NCI-H187 treated with DMSO at 0.1 percent for 48 hours (cell line): Measurements from ENCODE around the gene NSD1.

Experiments used
- DNase-seq: peaks from one replicate; lab custom pipeline; 2025; lab: John Stamatoyannopoulos, UW

The NSD1 gene, protein sequence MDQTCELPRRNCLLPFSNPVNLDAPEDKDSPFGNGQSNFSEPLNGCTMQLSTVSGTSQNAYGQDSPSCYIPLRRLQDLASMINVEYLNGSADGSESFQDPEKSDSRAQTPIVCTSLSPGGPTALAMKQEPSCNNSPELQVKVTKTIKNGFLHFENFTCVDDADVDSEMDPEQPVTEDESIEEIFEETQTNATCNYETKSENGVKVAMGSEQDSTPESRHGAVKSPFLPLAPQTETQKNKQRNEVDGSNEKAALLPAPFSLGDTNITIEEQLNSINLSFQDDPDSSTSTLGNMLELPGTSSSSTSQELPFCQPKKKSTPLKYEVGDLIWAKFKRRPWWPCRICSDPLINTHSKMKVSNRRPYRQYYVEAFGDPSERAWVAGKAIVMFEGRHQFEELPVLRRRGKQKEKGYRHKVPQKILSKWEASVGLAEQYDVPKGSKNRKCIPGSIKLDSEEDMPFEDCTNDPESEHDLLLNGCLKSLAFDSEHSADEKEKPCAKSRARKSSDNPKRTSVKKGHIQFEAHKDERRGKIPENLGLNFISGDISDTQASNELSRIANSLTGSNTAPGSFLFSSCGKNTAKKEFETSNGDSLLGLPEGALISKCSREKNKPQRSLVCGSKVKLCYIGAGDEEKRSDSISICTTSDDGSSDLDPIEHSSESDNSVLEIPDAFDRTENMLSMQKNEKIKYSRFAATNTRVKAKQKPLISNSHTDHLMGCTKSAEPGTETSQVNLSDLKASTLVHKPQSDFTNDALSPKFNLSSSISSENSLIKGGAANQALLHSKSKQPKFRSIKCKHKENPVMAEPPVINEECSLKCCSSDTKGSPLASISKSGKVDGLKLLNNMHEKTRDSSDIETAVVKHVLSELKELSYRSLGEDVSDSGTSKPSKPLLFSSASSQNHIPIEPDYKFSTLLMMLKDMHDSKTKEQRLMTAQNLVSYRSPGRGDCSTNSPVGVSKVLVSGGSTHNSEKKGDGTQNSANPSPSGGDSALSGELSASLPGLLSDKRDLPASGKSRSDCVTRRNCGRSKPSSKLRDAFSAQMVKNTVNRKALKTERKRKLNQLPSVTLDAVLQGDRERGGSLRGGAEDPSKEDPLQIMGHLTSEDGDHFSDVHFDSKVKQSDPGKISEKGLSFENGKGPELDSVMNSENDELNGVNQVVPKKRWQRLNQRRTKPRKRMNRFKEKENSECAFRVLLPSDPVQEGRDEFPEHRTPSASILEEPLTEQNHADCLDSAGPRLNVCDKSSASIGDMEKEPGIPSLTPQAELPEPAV (N-terminal part only)

DNA sequence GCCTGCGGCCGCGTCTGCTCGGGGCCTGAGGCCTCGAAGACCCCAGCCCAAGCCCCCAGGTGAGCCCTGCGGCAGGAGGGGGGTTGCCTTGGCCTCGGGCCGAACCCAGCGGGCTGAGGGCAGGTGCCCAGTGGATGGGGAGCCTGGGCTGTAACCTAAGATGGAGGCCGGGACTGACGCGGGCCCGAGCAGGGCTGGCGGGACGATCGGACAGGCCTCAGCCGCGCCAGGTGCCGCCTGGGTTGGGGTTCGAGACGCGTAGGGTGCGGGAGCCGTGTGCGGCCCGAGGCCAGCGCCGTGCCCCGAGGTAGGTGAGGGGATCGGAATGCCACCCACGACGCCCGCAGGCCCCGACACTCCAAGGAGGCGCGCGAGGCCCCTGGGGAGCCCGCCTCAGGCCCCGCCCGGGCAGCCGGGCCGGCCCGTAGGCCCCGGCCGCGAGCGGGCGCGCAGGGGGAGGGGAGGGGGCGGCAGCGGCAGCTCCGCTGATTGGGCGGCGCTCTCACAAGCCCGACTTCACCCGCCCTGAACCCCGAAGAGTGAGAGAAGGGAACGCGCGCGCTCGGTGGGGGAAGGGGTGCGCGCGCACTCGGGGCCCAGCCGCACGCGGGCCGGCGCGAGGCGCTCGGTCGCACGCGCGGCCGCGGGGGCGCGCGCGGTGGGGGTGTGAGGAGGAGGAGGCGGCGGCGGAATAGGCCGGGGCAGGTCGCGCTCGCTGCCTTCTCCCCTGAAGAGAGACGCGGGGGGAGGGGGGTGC is at the start of gene NSD1:
TSS of gene NSD1 (plus strand) at position 678 of the 757 bp plus-strand sequence. CDS start 1,331 bp downstream, outside the sequence.
- no peak for DNase-seq

DNA sequence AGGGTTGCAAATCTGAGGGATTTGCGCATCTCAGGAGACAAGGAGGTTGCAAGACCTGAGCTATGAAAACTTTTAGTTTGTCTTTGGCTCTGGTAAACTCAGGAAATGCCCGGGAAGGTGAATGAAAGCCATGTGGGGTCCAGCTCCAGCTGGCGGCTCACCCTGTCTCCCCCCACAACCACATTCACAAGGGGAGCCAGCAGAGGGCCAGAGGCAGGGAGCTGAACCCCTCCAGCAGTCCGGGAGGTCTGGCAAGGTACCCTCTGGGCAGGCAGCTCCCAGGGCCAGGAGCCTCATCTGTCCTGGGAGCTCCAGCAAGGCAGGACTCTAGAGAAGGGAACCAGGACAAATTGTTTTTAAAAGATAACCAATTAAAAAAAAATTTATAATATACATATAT is 49.4 kb upstream of the NSD1 start:
- no peak for DNase-seq

DNA sequence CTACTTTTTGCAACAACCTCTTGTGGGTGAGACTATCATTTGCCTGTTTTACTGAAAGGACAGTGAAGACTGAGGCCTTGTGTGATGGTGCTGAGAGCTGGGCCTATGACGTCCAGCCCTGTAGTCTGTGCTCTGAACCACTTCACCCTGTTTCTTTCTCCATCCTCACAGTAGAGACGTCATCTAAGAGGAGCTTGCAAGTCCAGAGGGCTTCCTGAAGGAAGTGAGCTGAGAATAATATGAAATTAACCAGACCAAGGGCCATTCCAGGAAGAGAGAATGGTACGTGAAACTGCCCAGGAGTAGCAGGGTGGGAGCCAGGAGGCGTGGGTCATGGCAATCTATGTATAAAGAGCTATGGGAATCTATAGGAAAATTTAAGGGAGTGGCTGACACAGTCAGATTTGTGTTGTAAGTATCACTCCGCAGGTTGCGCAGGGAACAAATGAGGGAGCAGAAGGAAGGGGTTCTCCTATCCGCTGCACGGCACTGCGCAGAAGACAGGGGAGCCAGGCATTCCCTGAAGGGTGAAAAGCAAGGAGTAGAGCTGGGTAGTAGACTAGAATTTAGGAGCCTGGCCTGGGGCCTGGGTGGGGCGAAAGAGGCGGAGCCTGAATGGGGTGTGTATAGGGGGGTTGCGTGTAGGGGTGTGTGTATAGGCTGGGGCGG is 47.5 kb upstream of the NSD1 start:
- DNase-seq, result no peak

DNA sequence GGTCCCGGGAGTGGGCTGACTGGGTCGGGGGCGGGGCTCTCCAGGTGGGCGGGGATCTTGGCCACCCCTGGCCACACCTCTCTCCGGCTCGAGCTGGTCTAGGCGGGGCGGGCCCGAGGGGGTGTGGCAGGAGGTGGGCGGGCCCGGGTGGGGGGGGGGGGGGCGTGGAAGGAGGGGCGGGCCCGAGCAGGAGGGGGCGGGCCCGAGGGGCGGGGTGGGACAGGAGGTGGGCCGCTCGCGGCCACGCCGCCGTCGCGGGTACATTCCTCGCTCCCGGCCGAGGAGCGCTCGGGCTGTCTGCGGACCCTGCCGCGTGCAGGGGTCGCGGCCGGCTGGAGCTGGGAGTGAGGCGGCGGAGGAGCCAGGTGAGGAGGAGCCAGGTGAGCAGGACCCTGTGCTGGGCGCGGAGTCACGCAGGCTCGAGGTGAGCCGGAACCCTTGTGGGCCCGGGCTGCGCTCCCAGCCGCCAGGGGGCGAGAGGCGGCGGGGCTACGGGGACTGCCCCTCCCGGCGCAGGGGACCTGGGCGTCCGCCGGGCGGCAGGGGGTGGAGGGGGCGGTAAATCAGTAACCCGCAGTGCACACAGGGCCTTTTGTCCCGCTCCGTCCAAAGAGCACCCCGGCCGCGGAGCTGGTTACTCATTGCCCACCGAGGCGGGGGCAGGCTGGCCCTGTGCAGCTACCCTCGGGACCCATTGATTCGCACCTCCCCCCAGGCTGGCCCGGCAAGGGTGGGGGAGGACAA is 46.7 kb upstream of the NSD1 start, which contains the start of gene FGFR4:
TSS of gene FGFR4 (plus strand) at position 262 of the 744 bp plus-strand sequence. CDS start 2,688 bp downstream, outside the sequence.
- no peak for DNase-seq

DNA sequence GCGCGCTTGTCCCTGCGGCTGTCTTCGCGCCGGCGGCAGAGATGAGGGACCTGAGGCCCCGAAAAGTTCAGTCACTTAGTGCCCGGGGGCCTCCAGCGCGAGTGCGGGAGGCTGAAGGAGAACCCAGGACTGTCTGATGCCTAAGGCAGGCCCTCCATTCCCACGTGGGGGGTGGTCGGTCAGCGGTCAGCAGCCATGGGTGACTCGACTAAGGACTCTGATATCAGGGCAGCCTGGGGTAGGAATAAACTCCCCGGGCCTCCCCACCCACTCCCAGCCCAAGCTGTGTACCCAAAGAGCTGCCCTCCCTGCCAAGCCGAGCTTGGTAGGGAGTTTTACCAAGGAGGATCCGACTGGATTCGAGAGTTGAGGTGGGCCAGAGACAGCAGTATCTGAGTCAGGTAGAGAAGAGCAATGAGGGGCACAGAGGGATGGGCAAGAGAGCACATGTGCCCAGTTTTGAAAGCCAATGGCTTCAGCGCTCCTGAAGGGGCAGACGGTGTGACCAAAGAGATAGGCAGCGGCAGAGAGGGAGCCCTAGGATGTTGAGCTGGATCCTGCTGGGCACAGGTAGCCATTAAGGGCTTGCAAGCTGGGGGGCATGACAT is 46.1 kb upstream of the NSD1 start:
- DNase-seq, result no peak

DNA sequence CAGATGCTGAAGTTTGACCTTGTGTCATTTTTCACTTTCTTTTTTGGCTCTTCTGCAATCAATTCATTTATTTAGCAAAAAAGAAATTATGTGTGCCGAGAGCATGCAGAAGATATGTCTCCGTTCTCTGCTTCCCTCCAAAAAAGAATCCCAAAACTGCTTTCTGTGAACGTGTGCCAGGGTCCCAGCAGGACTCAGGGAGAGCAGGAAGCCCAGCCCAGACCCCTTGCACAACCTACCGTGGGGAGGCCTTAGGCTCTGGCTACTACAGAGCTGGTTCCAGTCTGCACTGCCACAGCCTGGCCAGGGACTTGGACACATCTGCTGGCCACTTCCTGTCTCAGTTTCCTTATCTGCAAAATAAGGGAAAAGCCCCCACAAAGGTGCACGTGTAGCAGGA is 44.4 kb upstream of the NSD1 start:
- no peak for DNase-seq

DNA sequence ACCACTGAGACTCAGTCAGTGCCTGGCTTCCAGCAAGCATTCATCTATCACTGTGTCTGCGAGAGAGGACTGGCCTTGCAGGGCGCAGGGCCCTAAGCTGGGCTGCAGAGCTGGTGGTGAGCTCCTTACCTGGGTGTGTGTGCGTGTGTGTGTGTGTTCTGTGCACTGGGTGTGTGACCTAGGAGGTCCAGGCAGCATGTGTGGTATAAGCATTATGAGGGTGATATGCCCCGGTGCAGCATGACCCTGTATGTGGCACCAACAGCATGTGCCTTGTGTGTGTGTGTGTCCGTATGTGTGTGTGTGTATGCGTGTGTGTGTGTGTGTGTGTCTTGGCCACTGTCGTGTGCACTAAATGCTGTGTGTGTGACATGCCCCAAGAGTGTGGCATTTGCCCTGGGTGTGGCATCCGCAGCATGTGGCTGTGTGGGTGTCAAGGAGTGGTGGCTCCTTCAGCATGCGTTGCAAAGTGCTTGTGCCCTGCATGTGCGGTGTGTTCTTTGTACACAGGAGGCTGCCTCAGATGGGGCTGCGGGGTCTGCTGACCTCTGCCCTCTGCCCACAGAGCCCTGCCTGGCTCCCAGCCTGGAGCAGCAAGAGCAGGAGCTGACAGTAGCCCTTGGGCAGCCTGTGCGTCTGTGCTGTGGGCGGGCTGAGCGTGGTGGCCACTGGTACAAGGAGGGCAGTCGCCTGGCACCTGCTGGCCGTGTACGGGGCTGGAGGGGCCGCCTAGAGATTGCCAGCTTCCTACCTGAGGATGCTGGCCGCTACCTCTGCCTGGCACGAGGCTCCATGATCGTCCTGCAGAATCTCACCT is 43.5 kb upstream of the NSD1 start:
- no peak for DNase-seq

DNA sequence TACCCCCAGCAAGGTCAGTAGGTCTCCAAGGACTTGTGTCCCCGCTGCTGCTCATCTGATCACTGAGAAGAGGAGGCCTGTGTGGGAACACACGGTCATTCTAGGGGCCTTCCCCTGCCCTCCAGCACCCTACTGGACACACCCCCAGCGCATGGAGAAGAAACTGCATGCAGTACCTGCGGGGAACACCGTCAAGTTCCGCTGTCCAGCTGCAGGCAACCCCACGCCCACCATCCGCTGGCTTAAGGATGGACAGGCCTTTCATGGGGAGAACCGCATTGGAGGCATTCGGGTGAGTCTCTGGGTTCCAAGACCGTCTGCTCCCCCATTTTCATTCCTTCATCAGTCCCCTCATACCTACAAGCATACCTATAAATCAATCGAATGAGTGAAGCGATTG is 42.8 kb upstream of the NSD1 start:
- DNase-seq, result no peak

DNA sequence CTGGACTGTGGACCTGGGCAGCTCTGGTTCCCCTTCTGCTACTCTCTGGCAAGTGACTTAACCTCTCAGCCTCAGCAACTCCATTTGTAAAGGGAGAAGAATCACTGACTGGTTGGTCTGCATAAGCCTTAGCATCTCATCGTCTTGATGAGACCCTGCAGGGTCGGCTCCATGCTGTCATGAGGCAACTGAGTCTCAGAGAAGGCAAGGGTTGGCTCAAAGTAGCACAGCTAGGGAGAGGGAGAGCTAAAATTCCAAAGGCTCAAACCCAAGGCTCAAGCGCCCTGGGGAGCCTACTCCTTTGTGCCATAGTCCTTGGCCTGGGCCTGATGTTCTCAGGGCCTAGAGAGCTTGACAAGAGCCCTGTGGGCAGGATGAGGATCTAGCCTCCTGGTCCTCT is 42.3 kb upstream of the NSD1 start:
- no peak for DNase-seq

DNA sequence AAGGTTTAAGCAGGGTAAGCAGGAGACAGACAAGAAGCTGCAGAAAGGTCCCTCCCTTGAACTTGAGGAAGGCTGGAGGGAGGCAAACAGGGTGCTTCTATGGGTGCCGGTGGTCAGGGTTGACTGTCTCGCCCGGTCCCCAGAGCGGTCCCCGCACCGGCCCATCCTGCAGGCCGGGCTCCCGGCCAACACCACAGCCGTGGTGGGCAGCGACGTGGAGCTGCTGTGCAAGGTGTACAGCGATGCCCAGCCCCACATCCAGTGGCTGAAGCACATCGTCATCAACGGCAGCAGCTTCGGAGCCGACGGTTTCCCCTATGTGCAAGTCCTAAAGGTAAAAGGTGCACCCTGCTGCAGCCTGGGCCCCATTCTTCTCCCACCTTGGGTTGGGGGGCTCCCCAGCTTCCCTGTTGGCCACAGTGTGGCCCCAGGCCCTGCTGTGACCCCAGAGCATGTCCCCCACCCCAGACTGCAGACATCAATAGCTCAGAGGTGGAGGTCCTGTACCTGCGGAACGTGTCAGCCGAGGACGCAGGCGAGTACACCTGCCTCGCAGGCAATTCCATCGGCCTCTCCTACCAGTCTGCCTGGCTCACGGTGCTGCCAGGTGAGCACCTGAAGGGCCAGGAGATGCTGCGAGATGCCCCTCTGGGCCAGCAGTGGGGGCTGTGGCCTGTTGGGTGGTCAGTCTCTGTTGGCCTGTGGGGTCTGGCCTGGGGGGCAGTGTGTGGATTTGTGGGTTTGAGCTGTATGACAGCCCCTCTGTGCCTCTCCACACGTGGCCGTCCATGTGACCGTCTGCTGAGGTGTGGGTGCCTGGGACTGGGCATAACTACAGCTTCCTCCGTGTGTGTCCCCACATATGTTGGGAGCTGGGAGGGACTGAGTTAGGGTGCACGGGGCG is 41.1 kb upstream of the NSD1 start:
- no peak for DNase-seq

DNA sequence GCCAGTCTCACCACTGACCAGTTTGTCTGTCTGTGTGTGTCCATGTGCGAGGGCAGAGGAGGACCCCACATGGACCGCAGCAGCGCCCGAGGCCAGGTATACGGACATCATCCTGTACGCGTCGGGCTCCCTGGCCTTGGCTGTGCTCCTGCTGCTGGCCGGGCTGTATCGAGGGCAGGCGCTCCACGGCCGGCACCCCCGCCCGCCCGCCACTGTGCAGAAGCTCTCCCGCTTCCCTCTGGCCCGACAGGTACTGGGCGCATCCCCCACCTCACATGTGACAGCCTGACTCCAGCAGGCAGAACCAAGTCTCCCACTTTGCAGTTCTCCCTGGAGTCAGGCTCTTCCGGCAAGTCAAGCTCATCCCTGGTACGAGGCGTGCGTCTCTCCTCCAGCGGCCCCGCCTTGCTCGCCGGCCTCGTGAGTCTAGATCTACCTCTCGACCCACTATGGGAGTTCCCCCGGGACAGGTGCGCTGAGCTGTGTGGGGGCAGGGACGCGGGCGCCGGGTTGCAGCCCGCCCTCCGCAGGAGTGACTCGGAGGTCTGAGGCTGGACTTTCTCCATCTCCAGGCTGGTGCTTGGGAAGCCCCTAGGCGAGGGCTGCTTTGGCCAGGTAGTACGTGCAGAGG is 40.4 kb upstream of the NSD1 start:
- DNase-seq, result no peak

DNA sequence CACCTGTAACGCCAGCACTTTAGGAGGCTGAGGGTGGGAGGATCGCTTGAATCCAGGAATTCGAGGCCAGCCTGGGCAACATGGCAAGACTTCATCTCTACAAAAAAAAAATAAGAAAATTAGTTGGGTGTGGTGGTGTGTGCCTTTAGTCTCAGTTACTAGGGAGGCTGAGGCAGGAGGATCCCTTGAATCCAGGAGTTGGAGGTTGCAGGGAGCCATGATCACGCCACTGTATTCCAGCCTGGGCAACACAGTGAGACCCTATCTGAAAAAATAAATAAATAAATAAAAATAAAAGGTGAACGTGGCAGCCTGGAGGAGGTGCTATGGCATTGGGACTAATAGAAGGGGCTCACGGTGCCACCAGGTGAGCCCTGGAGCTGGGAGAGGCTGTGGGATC is 39.8 kb upstream of the NSD1 start:
- DNase-seq, result no peak

DNA sequence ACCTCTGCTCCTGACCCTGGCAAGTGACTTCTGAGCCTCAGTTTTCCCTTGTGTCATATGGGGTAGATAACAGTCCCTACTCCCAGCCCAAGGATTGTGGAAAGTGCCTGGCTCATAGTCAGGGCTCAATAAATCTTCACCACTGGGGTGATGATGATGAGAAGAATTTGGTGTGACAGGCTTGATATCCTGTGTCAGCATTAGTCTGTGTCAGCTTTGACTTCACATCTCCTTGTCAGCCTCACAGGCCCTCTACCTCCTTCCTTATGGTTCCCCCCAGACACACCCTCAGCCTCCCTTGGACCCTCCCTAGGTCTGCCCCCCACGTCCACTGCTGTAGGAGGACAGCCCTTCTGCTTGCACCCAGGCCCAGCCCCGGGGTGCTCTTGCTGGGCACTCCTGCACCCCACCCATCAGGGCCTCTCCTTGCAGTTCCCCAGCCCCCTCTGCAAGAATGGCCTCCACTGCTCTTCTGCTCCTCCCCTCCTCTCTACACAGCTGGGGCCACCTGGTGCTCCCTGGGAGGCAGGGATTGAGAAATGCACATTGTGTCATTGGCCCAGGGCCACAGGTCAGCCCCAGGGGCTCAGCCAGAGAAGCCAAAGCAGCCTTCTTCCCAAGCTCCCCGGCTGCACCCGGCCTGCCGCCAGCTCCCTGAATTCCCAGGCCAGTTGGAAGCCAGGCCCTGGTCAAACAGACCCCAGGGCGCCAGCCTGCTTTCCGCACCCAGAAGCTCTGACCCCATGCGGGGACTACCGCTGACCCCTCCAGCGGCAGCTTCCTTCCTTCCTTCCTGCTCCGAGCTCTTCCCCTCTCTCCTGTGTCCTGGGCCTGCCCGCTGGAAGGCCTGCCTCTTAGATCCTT is 39.1 kb upstream of the NSD1 start:
- no peak for DNase-seq

DNA sequence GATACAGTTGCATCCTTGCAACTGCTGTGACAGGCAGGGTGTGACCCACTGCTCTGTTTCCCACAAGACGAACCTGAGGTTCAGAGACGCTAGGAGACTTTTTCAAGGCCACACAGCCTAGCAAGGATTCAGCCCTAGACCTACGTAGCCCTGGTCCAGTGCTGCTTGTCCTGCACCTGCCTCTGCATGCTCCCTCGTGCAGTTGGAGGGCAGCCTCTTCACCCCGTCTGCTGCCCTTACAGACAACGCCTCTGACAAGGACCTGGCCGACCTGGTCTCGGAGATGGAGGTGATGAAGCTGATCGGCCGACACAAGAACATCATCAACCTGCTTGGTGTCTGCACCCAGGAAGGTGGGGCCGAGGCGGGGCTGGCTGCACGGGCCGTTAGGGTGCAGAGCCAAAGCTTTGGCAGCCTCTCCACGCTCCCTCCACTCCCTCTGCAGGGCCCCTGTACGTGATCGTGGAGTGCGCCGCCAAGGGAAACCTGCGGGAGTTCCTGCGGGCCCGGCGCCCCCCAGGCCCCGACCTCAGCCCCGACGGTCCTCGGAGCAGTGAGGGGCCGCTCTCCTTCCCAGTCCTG is 38.4 kb upstream of the NSD1 start:
- DNase-seq, result no peak

DNA sequence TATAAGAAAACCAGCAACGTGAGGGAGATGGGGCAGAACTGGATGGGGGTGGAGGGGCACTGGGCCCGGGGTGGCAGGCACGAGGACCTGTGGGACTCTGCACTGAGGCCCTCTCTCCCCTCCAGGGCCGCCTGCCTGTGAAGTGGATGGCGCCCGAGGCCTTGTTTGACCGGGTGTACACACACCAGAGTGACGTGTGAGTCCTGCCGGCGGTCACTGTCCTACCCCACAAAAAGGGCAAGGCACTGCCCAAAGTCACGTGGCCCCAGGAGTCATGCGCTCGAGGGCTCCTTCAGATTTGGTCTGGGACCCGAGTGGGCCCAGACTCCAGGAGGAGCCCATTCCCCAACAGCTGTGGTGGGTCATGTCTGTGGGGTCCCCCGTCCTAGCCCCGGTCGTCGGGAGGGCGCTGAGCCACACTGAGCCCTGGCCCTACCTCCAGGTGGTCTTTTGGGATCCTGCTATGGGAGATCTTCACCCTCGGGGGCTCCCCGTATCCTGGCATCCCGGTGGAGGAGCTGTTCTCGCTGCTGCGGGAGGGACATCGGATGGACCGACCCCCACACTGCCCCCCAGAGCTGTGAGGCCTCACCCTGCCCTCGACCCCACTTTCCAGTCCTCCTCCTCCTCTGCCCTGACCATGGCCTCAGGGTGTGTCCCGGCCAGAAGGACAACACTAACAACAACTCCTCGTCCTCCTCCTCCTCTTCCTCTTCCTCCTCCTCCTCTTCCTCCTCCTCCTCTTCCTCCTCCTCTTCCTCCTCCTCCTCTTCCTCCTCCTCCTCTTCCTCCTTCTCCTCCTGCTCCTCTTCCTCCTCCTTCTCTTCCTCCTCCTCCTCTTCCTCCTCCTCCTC is 37.2 kb upstream of the NSD1 start:
- no peak for DNase-seq
